Ramos (cell line): ENCODE results near the gene FUT8.

ENCODE experiments used
- in situ Hi-C: fragments of 300-500 bp; cut with MboI; formaldehyde crosslinking; loops from one replicate; pipeline ENCODE4 v1.14.3; 2022; ENCODE audit warnings: low sequenced_read_pairs; ENCODE audit not compliant: unreplicated experiment

The FUT8 gene

DNA sequence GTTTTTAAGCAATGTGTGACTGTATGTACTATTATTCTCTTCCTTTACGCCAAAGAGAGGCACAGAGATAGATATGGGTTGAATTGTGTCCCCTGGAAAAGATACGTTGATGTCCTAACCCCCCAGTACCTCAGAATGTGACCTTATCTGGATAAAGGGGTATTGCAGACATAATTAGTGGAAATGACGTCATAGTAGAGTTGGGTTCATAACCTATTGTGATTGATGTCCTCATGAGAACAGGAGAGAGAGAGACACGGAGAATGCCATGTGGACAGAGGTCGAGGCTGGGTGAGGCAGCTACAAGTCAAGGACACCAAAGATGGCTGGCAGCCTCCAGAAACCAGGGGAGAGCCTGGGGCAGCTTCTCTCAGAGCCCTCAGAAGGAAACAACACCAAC is 376.3 kb downstream of the FUT8 start:
- in situ Hi-C loops: no loop called here

DNA sequence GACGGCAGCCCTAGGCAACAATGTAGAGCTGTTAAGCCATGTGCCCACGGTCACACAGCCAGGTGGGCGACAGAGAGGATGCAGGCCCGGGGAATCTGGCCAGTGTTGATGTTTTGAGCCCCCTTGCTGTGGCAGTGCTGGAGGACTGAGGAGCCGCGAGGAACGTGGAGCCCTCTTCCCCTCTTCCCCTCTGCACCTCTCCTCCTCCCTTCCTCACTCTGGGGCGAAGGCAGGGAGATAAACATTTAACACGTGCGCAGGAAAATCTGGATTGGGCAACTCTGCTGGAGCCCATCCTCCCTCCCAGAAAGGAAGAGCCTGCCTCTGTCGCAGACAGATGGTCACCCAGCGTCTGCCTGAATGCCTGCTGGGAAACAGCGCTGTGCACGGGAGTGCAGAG is 376.8 kb downstream of the FUT8 start:
- in situ Hi-C loops: no loop called here

DNA sequence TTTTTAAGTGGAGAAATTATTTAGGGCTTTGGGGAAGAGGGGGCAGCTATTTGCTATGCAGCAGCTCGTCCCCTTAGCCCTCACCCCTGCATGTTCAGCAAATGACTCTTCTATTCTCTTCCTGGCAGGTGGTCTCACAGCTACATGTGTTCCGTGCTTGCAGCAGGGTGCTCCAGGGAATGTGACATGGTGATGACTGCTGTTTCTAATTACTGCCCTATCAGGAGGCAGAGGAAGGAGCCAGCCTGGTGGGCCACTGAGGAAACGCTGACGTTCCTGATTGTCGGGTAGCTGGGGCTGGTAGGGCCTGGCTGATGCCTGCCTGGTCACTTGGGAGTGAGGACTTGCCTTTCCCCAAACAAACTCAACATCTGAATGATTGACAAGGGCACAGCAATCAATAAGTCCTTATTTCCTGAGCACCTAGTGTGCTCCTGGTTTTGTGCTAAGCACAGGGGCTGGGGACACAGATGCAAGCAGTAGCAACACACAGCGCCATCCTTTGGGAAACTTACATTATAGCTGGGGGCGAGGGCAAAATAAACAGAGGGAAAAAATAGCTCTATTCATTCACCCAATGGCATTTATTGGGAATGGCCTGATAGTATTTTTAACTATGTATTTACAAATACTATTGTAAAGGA is 377.8 kb downstream of the FUT8 start:
- in situ Hi-C loops: no loop called here

DNA sequence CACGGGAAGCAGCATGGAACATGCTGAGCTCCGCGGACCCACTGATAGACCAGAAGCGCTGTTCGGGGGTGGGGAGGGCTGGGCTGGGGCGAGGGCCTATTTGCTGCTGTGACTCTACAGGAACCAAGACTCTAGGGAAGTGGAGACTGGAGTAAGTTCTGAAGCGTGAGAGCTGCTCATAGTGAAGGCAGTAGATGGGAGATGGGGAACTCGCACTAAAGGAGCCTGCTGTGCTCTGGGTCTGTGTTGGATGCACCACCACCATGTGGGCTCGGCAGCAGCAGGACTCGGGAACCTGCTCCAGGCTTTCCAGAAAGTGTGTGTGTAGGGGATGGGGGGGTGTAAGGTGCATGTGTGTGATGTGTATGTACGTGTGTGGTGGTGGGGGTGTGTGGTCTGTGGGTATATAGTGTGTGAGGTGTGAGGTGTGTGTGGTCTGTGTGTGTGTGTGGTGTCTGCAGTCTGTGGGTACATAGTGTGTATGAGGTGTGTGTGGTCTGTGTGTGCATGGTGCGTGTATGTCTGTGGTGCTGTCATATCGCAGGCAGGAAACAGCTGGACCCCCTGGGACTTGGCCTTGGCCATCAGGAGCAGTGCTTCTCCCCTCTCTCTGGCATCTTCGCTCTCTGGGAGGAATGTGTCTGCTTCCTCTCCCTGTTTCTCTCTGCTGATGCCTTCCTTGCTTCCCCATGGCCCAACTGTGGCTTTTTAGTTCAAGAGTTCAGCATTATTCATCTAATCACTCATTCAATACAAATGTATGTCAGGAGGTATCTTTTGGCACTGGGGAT is 378.9 kb downstream of the FUT8 start:
- in situ Hi-C loops: no loop called here

DNA sequence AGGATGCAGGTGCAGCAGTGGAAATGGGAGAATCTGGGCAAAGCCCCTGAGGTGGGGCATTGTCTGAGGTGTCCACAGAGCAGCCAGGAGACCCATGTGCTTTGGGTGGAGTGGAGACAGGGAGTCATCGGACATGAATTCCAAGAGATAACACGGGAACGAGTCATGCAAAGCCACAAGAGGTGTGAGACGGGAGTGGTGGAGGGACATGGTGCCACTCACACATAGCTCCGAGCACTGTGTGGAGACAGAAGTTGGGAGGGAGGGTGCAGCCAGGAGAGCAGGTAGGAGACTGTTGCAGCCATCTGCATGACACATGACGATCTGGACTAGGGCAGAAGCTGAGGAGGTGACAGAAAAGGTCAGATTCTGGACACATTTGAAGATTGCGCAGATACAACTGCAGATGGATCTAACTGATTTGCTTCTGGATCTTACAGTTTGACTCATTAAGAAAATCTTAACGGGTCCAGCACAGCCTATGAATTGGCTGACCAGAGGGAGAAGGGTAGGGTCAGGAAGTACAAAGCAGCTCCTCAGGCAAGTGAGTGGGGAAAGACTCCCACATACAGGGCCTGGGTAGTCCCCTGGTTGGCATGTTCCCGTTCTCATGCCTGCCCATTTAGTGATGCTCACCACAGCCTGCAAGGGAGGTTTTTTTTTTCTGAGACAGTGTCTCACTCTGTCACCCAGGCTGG is 379.8 kb downstream of the FUT8 start:
- in situ Hi-C loops: no loop called here
